Epithelial cell of prostate (primary cell): ENCODE results near the gene RMI2.

Experiments
- DNase-seq: peaks from one replicate; pipeline ENCODE4 v3.0.0-alpha.2; 2011; ENCODE audit warnings: low read depth, low spot score
- H3K27ac ChIP-seq: fragments of 450-650 bp; 2 replicates; pipeline ENCODE4 v1.5.1; 2017; ENCODE audit warnings: mild to moderate bottlenecking

The RMI2 gene

DNA sequence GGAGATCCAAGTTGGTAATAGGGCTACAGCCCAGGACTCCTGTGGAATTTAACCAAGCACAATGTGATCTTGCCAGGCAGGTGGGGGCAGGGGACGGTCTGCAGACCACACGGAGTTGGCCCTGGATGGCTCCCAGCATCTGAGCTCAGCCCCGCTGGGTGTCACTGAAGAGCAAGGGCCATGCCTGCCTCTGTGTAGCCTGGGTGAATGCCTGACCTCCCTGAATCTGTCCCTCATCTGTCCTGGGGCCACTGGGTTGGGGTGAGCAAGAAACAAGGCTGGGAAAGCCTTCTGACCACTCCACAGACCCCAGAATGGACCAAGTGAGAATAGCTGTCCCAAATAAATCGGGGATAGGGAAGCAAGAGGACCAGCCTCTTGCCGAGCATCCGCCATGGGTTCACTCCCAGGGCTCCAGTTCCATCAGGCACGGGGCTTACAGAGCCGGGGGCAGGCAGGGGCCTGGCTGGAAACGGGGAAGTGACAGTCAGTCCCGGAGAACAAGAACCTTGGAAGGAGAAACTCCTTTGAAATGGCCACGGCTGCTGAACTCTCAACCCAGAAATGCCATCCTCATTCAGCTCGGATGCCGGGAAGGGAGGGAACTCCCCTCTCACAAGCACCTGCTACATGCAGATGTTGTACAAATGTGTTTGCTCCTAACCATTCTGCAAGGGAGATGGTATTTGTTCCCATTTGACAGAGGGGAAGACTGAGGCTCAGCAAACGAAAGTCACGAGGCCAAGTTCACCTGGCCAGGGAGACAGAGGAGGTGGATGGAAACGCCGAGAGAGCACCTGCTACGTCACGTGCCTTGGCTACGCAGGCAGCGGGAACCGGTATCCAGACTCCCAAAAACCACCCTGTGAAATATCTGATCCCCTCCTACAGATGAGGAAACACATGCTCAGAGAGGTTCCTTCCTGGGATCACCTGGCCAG, 50.0 kb downstream of the RMI2 start:
- DNase-seq, result no peak

DNA sequence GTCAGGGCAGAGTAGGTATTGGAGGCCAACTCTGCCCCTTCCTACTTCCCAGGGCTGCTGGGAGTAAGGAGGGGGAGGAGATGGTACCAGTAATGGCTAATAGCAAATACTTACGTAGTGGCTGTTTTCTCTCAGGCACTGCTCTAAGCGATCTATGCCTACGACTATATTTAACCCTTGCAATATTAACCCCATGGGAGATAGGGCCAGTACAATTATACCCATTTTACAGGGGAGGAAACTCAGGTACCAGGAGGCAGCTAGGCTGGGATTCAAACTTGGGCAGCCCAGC, 50.6 kb downstream of the RMI2 start:
- no peak for DNase-seq
- H3K27ac ChIP-seq, result no peak overlapping the region

More for the DNA sequence above, 50.0 kb downstream of the RMI2 start:
- no peak overlapping the region for H3K27ac ChIP-seq

DNA sequence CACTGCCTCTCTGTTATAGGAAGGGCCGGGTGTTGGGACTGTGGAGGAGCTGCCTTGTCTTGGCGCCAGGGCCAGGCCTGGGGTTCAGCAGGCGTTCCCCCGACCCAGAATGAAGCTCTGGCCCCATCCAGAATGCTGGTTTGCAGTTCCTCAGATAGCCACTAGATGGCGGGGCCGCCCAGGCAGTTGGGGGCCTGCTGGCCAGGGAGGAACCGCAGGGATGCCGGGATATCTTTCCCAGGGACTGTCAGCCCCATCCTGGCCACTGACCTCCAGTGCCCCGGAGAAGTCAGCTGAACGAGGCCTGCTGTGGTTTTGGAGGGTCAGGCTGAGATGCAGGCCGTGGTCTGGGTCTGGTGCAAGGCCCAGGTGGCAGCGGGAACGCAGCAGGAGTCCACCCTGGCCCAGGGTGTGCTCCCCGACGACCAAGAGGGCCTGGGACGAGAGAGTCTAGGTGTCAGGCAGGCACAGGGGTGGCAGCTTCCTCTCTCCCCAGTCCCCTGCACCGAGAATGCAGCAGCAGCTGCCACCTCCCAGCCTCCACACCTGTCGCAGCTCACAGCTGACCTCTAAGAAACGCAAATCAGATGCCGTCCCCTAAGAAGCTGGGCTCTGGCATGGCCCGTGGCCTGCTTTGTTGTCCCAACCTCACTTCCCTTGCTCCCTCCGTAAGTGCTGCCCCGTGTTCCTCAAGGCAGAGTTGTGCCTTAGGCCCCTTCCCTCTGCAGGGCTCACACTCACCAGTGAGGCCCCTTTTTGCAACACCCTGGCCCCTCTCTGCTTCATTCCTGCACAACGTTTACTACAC, 51.2 kb downstream of the RMI2 start:
- DNase-seq, result no peak
- no peak overlapping the region for H3K27ac ChIP-seq

- H3K27ac ChIP-seq, result no peak overlapping the region
Measured at GRCh38 chr16:11398136-11398535, 52.9 kb downstream of the RMI2 start.

DNA sequence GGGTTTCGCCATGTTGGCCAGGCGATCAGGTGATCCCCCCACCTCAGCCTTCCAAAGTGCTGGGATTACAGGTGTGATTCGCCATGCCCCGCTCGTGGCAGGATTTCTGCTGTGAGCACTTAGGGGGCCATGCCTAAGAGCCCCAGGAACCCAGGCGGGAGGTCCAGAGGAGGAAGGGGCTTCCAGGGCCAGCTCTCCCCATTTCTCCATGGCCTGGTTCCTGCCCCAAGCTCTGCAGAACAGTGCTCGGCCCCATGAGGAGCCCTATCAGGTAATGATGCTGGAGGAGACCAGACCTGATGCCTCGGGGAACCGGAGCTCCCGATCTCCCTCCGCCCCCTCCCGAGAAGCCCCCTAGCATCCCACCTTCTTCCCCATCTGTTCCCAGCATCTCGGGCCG, 53.6 kb downstream of the RMI2 start:
- no peak overlapping the region for H3K27ac ChIP-seq
- no peak for DNase-seq

More at GRCh38 chr16:11398136-11398535, 52.9 kb downstream of the RMI2 start:
- DNase-seq, result no peak

- no peak for DNase-seq
Measured at GRCh38 chr16:11399261-11399831, 54.1 kb downstream of the RMI2 start.

GRCh38 chr16:11400076-11400475, 54.8 kb downstream of the RMI2 start:
- DNase-seq, result no peak
- H3K27ac ChIP-seq, result no peak overlapping the region

More at GRCh38 chr16:11399261-11399831, 54.1 kb downstream of the RMI2 start:
- no peak overlapping the region for H3K27ac ChIP-seq
